Measurements from ENCODE around the gene NR2F1-AS1.

DNA sequence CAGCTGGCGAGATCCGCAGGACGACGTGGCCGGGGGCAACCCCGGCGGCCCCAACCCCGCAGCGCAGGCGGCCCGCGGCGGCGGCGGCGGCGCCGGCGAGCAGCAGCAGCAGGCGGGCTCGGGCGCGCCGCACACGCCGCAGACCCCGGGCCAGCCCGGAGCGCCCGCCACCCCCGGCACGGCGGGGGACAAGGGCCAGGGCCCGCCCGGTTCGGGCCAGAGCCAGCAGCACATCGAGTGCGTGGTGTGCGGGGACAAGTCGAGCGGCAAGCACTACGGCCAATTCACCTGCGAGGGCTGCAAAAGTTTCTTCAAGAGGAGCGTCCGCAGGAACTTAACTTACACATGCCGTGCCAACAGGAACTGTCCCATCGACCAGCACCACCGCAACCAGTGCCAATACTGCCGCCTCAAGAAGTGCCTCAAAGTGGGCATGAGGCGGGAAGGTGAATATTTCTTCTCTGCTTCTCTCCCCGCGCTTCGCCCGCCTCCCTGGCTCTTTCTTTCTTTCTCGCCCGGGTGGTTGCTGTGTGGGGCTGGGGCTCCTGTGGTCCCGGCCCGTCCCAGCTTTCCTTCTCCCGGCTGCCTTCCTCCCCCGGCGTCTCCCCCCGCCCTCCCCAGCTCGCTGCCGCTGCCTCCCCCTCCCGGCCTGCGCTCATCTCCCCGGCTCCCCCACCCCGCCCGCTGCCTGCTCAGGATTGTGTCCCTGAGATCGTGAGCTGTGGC, 4.2 kb upstream of the NR2F1-AS1 start:
- TF ChIP-seq, protein P1, sequence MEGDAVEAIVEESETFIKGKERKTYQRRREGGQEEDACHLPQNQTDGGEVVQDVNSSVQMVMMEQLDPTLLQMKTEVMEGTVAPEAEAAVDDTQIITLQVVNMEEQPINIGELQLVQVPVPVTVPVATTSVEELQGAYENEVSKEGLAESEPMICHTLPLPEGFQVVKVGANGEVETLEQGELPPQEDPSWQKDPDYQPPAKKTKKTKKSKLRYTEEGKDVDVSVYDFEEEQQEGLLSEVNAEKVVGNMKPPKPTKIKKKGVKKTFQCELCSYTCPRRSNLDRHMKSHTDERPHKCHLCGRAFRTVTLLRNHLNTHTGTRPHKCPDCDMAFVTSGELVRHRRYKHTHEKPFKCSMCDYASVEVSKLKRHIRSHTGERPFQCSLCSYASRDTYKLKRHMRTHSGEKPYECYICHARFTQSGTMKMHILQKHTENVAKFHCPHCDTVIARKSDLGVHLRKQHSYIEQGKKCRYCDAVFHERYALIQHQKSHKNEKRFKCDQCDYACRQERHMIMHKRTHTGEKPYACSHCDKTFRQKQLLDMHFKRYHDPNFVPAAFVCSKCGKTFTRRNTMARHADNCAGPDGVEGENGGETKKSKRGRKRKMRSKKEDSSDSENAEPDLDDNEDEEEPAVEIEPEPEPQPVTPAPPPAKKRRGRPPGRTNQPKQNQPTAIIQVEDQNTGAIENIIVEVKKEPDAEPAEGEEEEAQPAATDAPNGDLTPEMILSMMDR (IDR thresholded peaks at IDR 0.05): no peak
- no peak for TF ChIP-seq POLR2A (IDR thresholded peaks at IDR 0.05)
- no peak for TF ChIP-seq POLR2AphosphoS5 (IDR thresholded peaks at IDR 0.05)

All from prostate gland (tissue), 2 donors.